ENCODE measurements around the gene AGAP1.
"Not testable (repeated sequence)": the region's sequence is repeated elsewhere in the genome, so short reads cannot be mapped to it uniquely, and the experiment has no call there.

The AGAP1 gene

DNA sequence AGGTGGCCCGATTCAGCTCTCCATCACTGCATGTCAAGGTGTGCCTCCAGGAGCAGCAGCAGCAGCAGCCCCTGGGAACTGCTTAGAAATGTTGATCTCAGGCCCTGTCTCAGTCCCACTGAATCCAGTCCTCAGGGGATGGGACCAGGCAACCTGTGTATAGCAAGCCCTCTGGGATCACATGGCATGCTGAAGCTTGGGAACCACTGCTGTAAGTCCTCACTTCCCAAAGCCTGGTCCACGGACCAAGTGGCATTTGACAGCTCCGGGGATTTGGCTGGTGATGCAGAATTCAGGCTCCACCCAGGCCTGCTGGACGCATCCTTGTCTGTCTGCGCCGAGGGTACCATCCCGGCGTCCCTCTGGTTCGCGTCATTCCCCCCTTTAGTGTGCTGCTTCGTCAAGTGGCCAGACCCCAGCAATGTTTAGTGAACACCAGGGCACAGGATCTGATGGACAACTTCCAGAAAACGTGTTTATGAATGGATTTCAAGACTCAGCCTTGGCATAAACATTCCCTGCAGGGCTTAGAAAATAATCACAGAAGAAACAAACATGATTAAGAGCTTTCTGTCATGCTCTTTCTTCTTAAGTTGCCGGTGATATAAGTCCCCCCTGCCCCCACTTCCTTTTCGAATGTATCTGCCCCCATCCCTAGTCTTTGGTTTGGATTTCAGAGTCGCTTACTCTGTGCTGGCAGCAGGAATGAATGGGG lies 440.4 kb downstream of the AGAP1 start:
- no peak for DNase-seq

DNA sequence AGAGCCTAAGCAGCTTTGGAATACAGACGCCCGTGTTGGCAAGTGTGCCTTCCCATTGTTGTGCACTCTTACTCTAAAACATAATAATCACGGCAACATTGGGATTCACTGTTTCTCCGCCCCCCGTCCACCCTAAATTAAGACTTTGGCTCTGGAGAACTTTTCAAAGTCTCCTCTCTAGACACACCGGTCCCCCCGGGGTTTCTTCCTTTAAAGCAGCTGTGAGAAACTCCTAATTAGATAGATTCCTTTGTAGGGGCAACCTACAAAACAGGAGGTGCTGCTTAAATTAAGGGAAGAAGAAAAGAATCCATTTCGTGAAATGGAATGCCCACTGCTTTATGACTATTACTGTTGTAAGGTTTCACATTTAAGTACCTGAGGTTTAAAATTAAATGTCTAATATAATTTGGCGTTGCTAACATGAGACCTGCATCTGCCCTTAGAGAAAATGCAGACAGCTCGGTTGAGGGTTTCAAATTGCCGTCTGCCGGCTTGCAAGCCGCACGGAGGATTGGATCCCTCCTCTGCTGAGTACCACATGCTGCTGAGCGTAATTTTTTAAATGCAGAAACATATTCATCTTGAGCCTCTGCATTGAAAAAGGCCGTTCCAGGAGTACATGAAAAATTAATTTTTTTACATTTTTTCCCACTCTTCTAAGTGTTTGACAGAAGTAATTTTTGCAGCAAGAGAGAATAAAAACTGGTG lies 441.1 kb downstream of the AGAP1 start:
- DNase-seq: no peak

DNA sequence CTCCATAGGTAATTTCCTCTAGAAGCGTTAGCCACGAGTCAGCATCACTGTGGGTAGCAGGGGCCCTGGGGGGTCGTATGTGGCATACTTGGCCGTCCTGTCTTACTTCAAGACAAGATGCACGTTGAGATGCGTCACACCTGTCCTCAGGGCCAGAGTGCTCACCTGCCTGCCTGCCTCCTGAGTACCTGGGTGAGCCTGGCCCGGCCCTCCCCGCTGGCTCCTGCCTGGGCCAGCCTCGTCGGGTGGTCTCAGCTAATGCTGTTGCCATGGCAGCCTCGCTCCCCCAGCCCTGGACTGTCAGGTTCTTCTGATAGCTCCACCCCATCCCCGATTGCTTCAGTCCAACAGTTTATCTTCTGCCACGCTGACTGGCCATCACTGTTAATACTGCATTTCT lies 441.9 kb downstream of the AGAP1 start:
- no peak for DNase-seq

DNA sequence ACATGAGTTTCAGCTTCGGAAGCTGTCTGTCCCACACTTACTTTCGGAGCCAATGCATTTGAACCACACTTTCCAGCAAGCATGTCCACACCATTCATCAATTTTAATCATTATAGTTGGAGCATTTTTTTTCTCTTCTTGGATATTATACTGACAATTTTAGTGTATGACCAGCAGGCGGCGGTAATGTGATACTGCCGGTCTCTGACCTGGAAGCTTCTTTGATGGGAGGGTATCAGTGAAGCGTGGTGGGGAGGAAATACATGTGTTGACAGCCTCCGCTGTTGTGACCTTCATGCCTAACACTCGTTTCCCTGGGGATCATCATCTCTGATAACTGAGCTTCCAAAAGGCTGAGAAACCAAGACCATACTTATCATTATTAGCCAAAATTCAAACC lies 442.6 kb downstream of the AGAP1 start:
- DNase-seq: no peak

DNA sequence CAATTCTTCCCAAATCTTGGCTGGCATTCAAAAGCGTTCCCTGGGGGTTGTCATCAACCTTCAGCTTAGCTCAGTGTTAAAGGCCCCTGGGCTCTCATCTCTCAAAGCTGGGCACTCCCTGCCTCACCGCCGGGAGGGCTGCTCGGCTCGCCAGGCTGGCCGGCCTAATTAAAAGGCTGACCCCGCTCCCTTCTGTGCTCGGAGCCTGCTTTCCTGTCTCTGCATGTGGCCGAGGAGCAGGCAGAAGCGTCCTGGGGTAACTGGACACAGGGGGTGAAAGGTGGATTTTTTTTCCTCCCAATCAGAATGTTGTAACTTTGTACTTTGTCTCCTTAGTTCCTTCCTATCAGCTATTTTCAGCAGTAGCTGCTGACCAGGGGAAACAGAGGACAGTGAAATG lies 443.2 kb downstream of the AGAP1 start:
- no peak for DNase-seq

DNA sequence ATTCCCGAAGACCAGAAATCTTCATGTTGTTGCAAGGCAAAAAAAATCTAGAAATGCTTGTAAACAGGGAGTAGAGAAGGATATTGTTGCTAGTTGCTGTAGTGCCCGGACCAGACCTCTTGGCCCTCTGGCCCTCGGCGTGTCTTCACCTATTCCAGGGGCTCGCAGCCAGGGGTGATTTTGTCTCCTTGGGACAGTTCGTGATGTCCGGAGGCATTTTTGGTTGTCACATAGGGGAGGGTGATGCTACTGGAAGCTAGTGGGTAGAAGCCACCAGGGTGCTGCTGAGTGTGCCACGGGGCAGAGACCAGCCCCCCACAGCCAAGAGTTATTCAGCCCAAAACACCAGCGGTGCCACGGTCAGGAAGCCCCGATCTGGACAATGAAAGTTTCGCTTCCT lies 443.7 kb downstream of the AGAP1 start:
- no peak for DNase-seq

DNA sequence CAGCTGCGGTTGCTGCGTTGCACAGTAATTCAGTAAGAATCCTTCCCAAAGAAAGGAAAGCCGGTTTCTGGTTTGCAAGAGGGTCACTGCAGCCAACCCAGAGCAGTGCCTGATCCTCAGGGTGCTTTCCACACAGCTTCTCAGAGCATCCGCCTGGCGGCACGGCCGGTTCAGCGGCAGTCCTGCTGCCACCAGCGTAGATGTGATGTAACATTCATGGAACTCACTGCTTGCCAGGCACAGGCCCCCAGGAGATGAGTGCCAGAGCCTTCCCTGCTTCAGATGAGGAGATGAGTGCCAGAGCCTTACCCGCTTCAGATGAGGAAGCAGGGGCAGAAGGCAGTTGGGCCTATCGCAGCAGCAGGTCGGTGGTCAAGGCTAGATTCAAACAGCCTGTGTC lies 444.1 kb downstream of the AGAP1 start:
- DNase-seq: no peak

DNA sequence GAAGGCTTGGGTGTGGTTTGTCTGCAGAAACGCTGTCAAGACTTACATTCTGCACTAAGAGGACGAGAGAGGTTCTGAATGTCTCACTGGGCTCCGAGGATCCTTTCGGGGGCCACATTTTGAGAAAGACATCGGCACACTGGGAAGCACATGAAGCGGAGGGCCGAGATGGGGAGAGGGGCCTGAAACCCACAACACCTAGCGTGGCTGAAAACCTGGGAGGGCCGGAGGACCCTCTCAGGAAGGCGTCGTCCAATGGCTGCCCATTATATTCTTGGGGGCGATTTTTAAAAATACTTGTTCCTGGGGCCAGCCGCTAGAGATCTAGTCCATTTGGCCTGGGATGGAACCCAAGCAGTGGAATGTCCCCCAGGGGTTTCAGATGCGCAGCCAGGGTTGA lies 444.8 kb downstream of the AGAP1 start:
- no peak for DNase-seq

DNA sequence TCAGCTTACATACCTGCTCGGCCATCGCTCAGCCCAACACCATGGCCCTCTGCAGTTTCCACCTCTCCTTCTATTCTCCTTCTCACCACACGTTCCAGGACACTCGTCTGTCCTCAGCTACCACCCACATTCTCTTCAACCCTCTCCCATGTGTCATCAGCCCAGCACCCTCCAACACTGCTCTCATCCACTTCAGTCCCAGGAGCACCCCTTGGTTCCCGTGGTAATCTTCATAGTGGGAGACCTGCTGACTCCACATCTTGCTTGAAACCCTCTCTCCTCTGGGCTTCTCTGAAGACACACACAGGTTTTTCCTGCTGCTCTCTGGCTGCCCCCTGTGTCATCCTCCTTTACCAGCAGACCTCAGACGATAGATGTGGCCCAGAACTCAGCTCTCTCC lies 445.6 kb downstream of the AGAP1 start:
- DNase-seq: no peak

DNA sequence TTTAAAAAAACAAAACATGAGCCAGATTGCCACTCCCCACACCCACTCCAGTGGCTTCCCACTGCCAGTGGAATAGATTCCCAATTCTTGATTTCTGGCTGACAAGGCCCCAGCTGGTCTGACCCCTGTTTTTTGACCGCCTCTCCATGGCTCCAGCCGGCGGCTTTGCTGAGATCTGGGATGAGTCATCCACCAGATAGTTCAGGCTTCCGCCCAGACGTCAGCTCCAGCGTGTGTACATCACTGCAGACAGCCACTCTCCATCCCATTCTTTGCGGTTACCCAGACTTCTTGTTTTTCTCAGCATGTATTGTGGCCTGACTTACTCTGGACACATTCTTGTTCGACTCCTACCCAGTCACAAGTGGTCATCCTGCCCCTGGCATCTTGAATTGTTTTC lies 446.5 kb downstream of the AGAP1 start:
- no peak for DNase-seq

DNA sequence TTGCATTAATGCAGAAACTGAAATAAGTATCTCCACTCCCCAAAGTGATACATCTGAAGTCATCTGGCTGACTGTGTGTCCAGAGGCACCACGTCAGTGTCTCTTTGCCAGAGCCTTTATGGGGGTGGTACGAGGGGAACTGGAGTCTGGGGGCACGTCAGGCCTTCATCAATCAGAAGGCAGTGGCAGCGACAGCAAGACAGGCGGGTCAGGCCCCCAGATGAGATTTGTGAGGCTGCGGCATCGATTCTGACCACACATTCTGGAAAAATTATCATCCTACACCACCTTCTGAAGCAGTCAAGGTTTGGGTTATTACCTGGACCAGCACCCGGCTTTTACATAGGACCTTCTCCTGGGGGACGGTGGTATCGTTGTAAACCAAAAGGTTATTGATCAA lies 450.7 kb downstream of the AGAP1 start:
- DNase-seq: no peak

DNA sequence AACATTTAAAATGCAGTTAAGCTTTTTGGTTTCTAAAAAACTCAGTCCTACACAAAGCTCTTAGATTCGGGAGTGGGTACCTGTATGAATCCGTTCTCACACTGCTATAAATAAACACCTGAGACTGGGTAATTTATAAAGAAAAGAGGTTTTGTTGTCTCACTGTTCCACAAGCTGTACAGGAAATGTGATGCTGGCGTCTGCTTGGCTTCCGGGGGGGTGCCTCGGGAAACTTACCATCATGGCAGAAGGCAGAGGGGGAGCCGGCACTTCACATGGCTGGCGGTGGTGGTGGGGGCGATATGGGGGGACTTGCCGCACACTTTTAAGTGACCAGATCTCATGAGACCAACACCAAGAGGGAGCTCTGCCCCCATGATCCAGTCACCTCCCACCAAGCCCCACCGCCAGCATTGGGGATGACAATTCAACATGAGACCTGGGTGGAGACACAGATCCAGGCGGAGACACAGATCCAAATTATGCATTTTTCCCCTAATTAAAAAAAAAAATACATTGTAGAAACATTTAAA lies 451.8 kb downstream of the AGAP1 start:
- DNase-seq: peak; percentile 12

DNA sequence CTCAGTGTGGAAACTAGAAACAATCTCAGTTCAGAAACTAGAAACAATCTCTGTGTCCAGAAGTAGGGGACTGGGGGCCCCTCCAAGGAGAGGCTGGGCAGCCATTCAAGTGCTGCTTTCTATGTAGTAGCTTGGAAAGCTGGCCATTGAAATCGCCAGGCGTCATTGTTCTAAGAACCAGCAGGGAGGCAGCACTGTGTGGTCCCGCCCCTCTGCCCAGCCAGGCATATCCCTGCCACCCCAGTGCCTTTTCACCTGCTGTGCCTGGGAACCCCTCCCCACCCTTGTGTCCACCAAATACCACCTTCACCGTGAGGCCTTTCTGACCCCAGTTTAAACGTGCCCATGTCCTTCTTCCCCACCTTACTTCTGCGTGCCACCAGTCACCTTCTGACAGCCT lies 452.7 kb downstream of the AGAP1 start:
- DNase-seq: no peak

DNA sequence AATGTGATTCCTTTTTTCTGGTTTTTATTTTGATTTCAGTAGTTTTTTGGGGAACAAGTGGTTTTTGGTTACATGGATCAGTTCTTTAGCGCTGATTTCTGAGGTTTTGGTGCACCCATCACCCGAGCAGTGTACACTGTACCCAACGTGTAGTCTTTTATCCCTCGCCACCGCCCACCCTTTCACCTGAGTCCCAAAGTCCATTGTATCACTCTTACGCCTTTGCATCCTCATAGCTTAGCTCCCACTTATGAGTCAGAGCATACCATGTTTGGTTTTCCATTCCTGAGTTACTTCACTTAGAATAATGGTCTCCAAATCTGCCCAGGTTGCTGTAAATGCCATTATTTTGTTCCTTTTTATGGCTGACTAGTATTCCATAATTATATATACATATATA lies 453.2 kb downstream of the AGAP1 start:
- not testable (repeated sequence) for DNase-seq

DNA sequence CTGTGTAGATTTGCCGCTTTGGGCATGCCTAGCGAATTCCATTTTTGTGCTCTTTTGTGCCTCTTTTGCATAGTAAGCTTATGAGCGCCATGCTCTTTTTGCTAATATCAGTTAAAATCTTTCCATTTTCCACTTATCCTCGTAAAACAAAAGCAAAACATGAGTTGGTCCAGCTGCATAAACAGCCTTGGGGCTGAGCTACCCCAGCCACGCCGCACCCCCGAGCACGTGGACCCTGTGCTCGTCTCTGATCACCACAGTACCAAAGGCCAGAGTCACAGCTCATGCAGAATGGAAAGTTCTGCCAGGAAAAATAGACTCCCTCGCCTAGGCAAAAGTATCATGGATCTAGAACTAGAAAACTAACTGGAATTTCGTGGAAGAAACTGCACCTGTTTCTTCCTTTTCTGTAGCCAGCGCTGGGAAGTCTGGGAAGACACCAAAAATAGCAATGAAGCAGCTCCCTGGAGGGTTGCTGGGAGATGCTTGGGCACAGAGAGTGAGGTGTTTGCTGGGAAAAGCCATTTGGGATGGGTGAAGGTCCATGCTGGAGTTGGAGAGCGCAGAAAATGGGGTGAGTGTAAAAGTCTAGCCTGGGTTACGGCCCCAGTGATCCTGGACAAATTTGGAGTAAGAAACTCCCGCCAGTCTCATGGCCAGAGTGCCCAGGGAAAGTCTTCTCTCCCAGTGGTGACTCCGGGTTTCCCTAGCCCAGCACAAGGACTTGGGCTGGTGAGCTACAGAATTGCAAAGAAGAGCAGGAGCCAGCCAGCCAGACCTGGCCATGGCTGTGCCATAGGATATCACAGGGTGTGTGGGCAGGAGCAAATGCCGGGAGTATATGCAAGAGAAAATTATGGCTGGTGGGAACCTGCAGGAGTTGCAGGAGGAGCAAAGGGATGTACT lies 456.0 kb downstream of the AGAP1 start:
- DNase-seq: no peak

DNA sequence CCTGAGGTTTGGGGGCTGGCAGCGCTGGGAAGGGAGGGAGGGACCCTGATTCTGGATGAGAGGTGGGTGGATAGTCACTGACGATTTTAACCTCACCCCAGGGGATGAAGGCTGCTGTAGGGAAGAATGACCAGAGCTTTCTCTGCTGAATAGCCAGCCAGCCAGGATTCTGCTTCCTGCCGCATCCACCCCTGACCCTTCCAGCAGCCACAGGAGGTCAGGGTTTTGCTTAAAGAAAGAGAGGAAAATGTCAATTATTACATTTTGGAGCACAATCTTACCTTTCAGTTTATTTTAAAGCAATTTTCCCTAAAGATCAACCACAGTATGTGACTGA lies 456.6 kb downstream of the AGAP1 start:
- DNase-seq: no peak

DNA sequence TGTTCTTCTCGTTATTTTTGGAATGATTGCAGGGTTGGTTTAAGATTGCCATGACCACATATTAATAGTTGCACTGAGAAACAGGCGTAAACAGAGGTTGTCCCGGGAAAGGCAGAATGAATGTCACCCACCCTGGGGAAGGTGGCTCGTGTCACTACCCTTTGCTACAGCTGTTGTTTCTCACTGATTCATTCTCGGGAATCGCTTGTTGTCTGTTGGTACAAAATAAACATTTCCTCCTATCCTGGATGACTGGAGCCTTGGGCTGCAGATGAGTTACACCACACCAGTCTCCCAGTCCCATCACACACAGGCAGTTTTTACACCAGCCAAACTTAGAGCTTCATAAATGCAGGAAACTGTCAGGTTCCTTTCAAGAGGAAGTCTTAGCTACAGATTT lies 457.6 kb downstream of the AGAP1 start:
- DNase-seq: no peak

DNA sequence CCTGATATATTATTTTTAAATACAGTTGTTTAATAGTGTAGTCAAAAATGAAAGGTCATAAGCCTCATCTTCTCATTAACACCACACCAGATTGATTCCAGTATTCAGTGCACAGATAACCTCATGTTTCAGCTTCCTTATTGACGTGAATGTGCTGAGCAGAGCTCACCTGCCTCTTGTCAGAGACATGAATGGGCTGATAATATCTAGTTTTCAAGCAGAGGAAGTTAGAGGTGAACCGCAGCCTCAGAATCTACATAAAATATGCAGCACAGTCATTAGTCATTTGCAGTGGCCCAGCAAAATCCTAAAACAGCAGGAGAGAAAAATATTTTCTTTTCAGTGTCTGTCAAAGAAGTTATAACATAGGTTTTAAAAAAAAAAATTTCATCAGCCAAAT lies 458.1 kb downstream of the AGAP1 start:
- DNase-seq: no peak

DNA sequence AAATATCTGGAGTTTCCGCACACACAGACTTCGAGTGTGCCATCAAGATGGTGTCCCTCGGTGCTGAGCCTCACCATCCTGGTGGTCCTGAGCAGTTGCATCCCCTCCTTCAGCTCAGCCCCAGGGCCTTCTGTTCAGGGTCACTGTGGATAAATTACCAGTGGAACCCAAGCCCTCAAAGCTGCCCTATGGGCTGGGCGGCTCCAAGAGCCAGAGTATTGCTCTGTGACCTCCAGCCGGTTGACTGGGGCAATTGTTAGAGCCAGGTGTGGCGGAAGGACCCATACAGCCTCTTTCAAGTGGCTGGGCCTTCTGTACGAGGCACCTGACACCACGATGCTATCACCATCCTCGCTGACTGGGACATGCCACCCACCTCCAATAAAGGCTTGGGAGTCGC lies 458.9 kb downstream of the AGAP1 start:
- DNase-seq: no peak

DNA sequence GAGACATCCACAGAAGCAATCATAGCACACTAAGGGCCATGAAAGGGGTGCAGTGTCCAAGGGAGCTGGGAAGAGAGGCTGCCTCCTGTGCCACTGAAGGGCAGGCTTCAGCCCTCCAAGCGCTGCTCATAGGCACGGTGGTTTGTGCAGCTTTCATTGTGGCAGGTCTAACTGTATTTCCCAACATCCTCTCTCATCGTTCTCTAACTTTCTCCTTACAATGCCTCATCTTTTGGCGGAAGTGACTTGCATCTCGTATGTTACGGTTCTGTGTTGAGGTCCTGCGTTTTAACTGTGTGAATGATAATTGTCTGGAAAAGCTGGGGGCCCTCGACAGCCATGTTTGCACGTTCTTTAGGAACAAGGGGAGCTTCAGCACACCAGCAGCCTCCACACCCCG lies 460.4 kb downstream of the AGAP1 start:
- DNase-seq: no peak

DNA sequence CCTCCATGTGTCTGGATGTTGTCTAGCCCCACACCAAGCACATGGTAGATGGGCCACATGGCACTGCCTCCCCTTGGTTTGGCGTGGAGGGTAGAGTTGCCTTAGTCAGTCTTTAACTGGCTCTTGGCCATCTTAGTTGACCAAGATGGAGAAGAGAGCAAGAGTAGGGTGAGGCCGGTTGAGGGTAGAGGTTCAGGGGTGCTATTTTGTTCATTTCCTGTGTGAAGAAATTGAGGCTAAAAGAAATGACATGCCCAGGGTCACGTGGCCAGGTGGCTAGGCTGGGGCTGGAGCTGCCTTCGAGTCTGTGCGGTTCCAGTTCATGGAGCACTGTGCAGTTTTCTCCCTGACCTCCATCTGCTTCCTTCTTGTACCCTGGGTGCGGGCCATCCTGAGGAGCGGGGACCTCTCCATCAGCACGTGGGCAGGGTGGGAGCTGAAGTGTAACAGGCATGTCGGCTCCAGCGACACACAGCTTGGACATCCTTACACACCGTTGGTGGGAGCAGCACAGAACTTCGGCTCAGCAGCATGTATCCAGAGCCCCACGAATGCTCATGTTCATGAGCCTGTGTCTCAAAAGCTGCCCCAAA lies 461.1 kb downstream of the AGAP1 start:
- DNase-seq: no peak

DNA sequence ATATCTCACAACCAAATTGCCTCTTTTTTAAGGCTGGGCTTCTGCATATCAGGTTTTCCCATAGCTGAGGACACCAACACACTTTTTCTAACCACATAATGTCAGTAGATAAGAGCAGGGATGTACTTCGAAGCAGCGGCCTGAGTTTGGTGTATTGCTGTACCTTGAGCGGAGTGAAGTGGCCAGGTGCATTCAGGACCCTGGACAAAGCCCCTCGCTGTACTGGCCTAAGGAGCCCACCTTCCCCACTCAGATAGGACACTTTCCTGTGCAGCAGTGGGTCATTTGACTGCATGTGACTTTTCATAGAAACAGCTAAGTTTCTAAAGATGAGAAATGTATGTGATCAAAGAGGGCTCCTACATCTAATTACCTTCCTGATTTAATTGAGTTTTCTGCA lies 461.8 kb downstream of the AGAP1 start:
- no peak for DNase-seq

DNA sequence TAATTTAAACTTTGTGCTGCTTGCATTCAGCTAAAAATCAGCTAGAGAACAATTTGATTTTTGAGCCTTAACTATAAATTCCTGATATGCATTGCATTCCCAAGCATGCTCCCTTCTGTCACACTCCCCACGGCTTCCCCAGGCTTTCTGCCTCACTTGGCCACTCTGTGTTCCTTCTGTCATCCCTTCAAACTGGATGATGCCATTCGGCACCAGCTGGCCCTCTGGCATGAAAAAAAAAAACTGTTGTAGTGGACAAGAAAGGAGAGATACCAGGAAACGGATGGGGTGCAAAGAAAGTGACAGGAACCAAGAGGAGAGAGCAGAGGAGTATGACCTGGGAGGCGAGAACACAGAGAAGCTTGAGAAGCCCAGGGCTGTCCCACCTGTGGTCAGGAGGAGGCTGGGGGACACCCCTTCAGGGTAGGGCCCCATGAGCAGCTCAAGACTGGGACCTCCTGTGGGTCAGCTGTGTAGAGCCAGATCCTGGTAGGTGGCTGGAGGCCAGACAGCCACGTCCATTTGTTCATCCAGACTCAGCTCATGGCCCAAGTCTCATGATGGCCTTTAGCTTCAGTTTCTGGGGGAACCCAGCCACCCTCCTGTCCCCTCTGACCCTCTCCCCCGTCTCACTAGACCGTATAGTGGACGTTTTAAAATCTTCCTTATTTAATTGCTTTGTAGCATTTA lies 462.6 kb downstream of the AGAP1 start:
- DNase-seq: no peak

All from CD4-positive, alpha-beta T cell treated with Interleukin-6 for 4 hours (primary cell).